ENCODE measurements around the gene PGAP2.
A peak's percentile ranks its signal among the peaks of the same experiment; 100 is the strongest.

Gene PGAP2

DNA sequence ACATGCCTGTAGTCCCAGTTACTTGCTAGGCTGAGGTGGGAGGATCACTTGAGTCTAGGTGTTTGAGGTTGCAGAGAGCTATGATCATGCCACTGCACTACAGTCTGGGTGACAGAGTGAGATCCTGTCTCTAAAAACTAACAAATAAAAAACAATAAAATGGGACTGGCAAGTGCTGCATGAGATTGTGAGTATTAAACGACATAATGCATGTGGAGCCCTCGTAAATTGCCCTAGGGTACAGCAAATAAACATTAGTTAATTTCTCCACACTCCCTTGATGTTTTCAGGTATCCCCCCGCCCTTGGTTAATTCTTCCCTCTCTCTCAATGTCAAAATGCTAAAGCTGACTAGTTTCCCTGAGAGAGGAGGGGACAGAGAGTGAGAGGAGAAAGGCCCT is 37.3 kb downstream of the PGAP2 start:
- Histone ChIP-seq H3K27me3 (ENCODE audit: insufficient read depth, low read length, poor library complexity, severe bottlenecking) (no peaks in the 10 kb centered on the region), H2AFZ (ENCODE audit: low read length) (0 out of 2 replicates have a peak overlapping the region, but pooled peaks have one; percentile 2), H4K20me1 (ENCODE audit: insufficient read depth, low read length, poor library complexity, severe bottlenecking) (no peaks in the 10 kb centered on the region), H3K4me3 (ENCODE audit: low read length, poor library complexity, severe bottlenecking) (no peak overlapping the region), H3K36me3 (ENCODE audit: insufficient read depth, low read length) (no peaks in the 10 kb centered on the region), H3K9ac (ENCODE audit: low read depth, low read length, poor library complexity, severe bottlenecking) (no peak overlapping the region), H3K9me3 (ENCODE audit: insufficient read depth, low read depth, low read length) (no peaks in the 10 kb centered on the region), H3K4me2 (ENCODE audit: low read depth, low read length, poor library complexity, severe bottlenecking) (no peak overlapping the region), H3K4me1 (ENCODE audit: insufficient read depth, low read length, poor library complexity, severe bottlenecking) (peaks cover 7% of the 10 kb centered on the region), H3K79me2 (ENCODE audit: insufficient read depth, low read length) (peaks cover under 1% of the 10 kb centered on the region), H3K9me2 (replicated peaks; ENCODE audit: low read depth, low read length) (no peaks in the 10 kb centered on the region), H3F3A (ENCODE audit: low read depth) (no peaks in the 10 kb centered on the region)
- TF ChIP-seq EZH2phosphoT487 (IDR thresholded peaks at IDR 0.05; ENCODE audit: borderline replicate concordance), result no peak
- TF ChIP-seq, protein P1, sequence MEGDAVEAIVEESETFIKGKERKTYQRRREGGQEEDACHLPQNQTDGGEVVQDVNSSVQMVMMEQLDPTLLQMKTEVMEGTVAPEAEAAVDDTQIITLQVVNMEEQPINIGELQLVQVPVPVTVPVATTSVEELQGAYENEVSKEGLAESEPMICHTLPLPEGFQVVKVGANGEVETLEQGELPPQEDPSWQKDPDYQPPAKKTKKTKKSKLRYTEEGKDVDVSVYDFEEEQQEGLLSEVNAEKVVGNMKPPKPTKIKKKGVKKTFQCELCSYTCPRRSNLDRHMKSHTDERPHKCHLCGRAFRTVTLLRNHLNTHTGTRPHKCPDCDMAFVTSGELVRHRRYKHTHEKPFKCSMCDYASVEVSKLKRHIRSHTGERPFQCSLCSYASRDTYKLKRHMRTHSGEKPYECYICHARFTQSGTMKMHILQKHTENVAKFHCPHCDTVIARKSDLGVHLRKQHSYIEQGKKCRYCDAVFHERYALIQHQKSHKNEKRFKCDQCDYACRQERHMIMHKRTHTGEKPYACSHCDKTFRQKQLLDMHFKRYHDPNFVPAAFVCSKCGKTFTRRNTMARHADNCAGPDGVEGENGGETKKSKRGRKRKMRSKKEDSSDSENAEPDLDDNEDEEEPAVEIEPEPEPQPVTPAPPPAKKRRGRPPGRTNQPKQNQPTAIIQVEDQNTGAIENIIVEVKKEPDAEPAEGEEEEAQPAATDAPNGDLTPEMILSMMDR (conservative IDR thresholded peaks at IDR 0.05; ENCODE audit: low read length), result no peak

DNA sequence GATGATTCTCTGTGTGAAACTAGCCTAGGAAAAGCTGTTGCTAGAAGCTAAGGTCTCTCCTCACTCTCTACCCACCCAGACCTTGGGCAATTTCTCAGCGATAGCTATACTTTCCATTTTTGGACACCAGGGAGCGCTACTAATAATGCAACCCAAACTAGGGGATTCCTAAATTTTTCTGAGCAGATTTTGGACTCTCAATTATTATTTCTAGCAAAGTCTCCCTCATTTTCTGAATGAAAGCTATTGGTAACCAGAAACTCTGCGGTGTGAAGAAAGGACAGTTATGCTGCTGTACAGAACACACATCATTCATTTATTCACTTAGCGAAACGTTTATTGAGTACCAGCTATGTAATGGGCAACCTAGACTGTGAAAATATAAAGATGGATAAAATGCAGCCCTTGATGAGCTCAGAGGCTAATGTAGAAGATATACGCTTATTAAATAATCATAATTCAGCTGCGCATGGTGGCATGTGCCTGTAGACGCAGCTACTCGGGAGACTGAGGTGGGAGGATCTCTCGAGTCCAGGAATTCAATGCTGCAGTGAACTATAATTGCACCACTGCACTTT is 41.0 kb downstream of the PGAP2 start:
- Histone ChIP-seq H2AFZ (ENCODE audit: low read length) (0 out of 2 replicates have a peak overlapping the region, but pooled peaks have one; percentile 11), H3K9ac (ENCODE audit: low read depth, low read length, poor library complexity, severe bottlenecking) (no peak overlapping the region), H3K79me2 (ENCODE audit: insufficient read depth, low read length) (no peaks in the 10 kb centered on the region)

DNA sequence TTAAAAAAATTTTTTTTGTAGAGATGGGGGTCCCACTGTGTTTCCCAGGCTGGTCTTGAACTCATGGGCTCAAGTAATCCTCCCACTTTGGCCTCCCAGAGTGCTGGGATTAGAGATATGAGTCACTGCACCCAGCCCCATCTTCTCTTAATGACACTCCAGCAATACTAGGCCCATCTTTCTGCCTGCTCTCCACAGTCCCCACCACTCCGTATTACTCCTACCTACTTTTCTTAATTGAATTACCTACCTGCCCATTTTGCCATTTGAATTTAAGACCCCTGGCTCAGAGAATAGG is 45.1 kb downstream of the PGAP2 start:
- Histone ChIP-seq H3K9me3 (ENCODE audit: insufficient read depth, low read depth, low read length) (no peaks in the 10 kb centered on the region), H2AFZ (ENCODE audit: low read length) (peak overlapping the region; percentile 86; the same call in 1 of the 2 replicates), H3K4me3 (ENCODE audit: low read length, poor library complexity, severe bottlenecking) (peak overlapping the region; percentile 87), H4K20me1 (ENCODE audit: insufficient read depth, low read length, poor library complexity, severe bottlenecking) (peaks cover 18% of the 10 kb centered on the region), H3K9me2 (replicated peaks; ENCODE audit: low read depth, low read length) (no peaks in the 10 kb centered on the region), H3K79me2 (ENCODE audit: insufficient read depth, low read length) (peaks cover 29% of the 10 kb centered on the region), H3K4me1 (ENCODE audit: insufficient read depth, low read length, poor library complexity, severe bottlenecking) (peaks cover 40% of the 10 kb centered on the region), H3K9ac (ENCODE audit: low read depth, low read length, poor library complexity, severe bottlenecking) (peak overlapping the region; percentile 80), H3K27me3 (ENCODE audit: insufficient read depth, low read length, poor library complexity, severe bottlenecking) (no peaks in the 10 kb centered on the region), H3K4me2 (ENCODE audit: low read depth, low read length, poor library complexity, severe bottlenecking) (peak overlapping the region; percentile 86), H3K36me3 (ENCODE audit: insufficient read depth, low read length) (no peaks in the 10 kb centered on the region), H3F3A (ENCODE audit: low read depth) (peaks cover 6% of the 10 kb centered on the region; the same call in 1 of the 2 replicates)
- TF ChIP-seq, protein P1 (conservative IDR thresholded peaks at IDR 0.05; ENCODE audit: low read length), result no peak
- no peak for TF ChIP-seq EZH2phosphoT487 (IDR thresholded peaks at IDR 0.05; ENCODE audit: borderline replicate concordance)

More for the DNA sequence above, 41.0 kb downstream of the PGAP2 start:
- Histone ChIP-seq H3F3A (ENCODE audit: low read depth) (peaks cover 6% of the 10 kb centered on the region; the same call in 1 of the 2 replicates), H3K4me1 (ENCODE audit: insufficient read depth, low read length, poor library complexity, severe bottlenecking) (peaks cover 21% of the 10 kb centered on the region), H3K27me3 (ENCODE audit: insufficient read depth, low read length, poor library complexity, severe bottlenecking) (no peaks in the 10 kb centered on the region), H3K4me2 (ENCODE audit: low read depth, low read length, poor library complexity, severe bottlenecking) (no peak overlapping the region), H3K4me3 (ENCODE audit: low read length, poor library complexity, severe bottlenecking) (no peak overlapping the region), H3K9me2 (replicated peaks; ENCODE audit: low read depth, low read length) (no peaks in the 10 kb centered on the region), H4K20me1 (ENCODE audit: insufficient read depth, low read length, poor library complexity, severe bottlenecking) (no peaks in the 10 kb centered on the region), H3K9me3 (ENCODE audit: insufficient read depth, low read depth, low read length) (no peaks in the 10 kb centered on the region), H3K36me3 (ENCODE audit: insufficient read depth, low read length) (no peaks in the 10 kb centered on the region)
- TF ChIP-seq EZH2phosphoT487 (IDR thresholded peaks at IDR 0.05; ENCODE audit: borderline replicate concordance), result no peak
- TF ChIP-seq, protein P1 (conservative IDR thresholded peaks at IDR 0.05; ENCODE audit: low read length), result peak; percentile 84
